K562 (cell line): ENCODE results near the gene MCFD2. TPM values are rescaled to one million over a fixed set of nuclear protein-coding genes. Genes with fewer than 3 reads are reported as not detected.

Experiments used
- BACH1 ChIP-seq: fragments of 200-800 bp; sonication (Bioruptor generic); IDR thresholded peaks from 2 replicates; pipeline ENCODE4 v1.6.1; 2016; ENCODE audit warnings: missing genetic modification characterization, missing compliant biosample characterization
- C11orf30 ChIP-seq: fragments of 450-650 bp; IDR thresholded peaks from 2 replicates; pipeline ENCODE4 v1.6.1; 2016; ENCODE audit warnings: low read depth, mild to moderate bottlenecking
- MGA ChIP-seq: fragments of 450-650 bp; IDR thresholded peaks from 2 replicates; pipeline ENCODE4 v1.6.1; 2016; ENCODE audit warnings: mild to moderate bottlenecking, moderate library complexity
- RB1 ChIP-seq: fragments of 450-650 bp; IDR thresholded peaks from 2 replicates; pipeline ENCODE4 v1.6.1; 2017; ENCODE audit warnings: low read depth, mild to moderate bottlenecking
- SAFB2 ChIP-seq: fragments of 200-400 bp; formaldehyde crosslinking; IDR thresholded peaks from 2 replicates; pipeline ENCODE4 v1.6.1; 2018; ENCODE audit warnings: borderline replicate concordance, low read length, low read depth, moderate library complexity; ENCODE audit not compliant: severe bottlenecking
- TAF15 ChIP-seq: fragments of 200-400 bp; formaldehyde crosslinking; IDR thresholded peaks from 2 replicates; pipeline ENCODE4 v1.6.1; 2017; ENCODE audit warnings: mild to moderate bottlenecking, low read depth, low read length, moderate library complexity
- ZNF407 ChIP-seq: fragments of 450-650 bp; IDR thresholded peaks from 2 replicates; pipeline ENCODE4 v1.6.1; 2016; ENCODE audit warnings: low read depth
- ZNF507 ChIP-seq: conservative IDR thresholded peaks from 2 replicates; pipeline ENCODE4 v1.6.1; 2017; ENCODE audit warnings: missing genetic modification characterization, missing compliant biosample characterization
- ZNF707 ChIP-seq: fragments of 250-450 bp; sonication (Bioruptor Pico); conservative IDR thresholded peaks from 2 replicates; pipeline ENCODE4 v1.8.0; 2022; ENCODE audit warnings: inconsistent platforms, mild to moderate bottlenecking, moderate library complexity
- ZNF77 ChIP-seq: fragments of 250-450 bp; sonication (Bioruptor Pico); IDR thresholded peaks from 2 replicates; pipeline ENCODE4 v1.5.0; 2020
- polyA plus RNA-seq, 8 experiments: library from polyadenylated mRNA; depleted of rRNA in 4 of 8; stranded (reverse) in 5 of 8; unstranded in 3 of 8; fragments of >200 nt; fragmentation: Nextera tagmentation in 2 of 8; fragmentation: Illumina TruSeq in 1 of 8; extraction: Ambion mirVana in 2 of 8; extraction: Trizol in 1 of 8; gene quantifications; 2 replicates each; pipeline versions ENCODE4 v1.2.1 to v1.2.3, GENCODE V29; 2011 to 2014; ENCODE audit warnings: inconsistent platforms in 1 of 8, missing spikeins in 1 of 8
- total RNA-seq, 7 experiments: library from RNA; depleted of rRNA in 6 of 7; stranded (reverse); fragments of >200 nt in 6 of 7; fragmentation: Illumina TruSeq in 2 of 7; extraction: Trizol in 2 of 7; gene quantifications; 2 replicates each; pipeline versions ENCODE4 v1.2.1 to v1.2.3, GENCODE V29; 2011 to 2021; ENCODE audit warnings: low replicate concordance in 1 of 7

MCFD2 gene
- total and polyA plus RNA-seq, 9 of the 15 experiments (the other 6 are each of a cell fraction or from before 2014, with no cell fraction given), result 78.6 to 237 (median 123) TPM

GRCh38 chr2:46885376-46885775 lies 30.2 kb downstream of the MCFD2 start (continued):
- TF ChIP-seq BACH1 (no peak), ZNF77 (no peak), TAF15 (no peak), C11orf30 (no peak), MGA (no peak), SAFB2 (no peak), ZNF407 (no peak), ZNF707 (CRISPR knock-in tag) (no peak), ZNF507 (no peak), RB1 (no peak)
